RWPE1 (cell line): ENCODE data around the gene HOXA10.
A peak's percentile ranks its signal among the peaks of the same experiment; 100 is the strongest.

Source experiments
- CTCF ChIA-PET: fragments of 350-600 bp; sonication (Branson Sonifier 250); formaldehyde crosslinking; extraction: SDS; loops from one replicate; lab custom pipeline; 2021; lab: Yijun Ruan, JAX
- POLR2A ChIA-PET: fragments of 400-600 bp; formaldehyde crosslinking; extraction: SDS; loops from one replicate; lab custom pipeline; 2020; ENCODE audit warnings: antibody characterized with exemption; ENCODE audit not compliant: low non-redundant PET; lab: Yijun Ruan, JAX
- DNase-seq: peaks from one replicate; pipeline ENCODE4 v3.0.0; 2012; ENCODE audit warnings: low spot score
- H3K27ac ChIP-seq: fragments of 450-650 bp; 2 replicates; pipeline ENCODE4 v1.5.1; 2017
- CTCF ChIP-seq: fragments of 450-650 bp; conservative IDR thresholded peaks from 2 replicates; pipeline ENCODE4 v1.5.1; 2017; ENCODE audit warnings: low read depth, mild to moderate bottlenecking

The HOXA10 gene

GRCh38 chr7:27196287-27196767 lies 22.2 kb upstream of the HOXA10 start:
- H3K27ac ChIP-seq, result no peak overlapping the region
- no peak for DNase-seq
- CTCF ChIA-PET, result interaction anchor here (0.5 to 1.5 kb wide), 19 partner anchors 10 to 1720 kb away, joined by 3 to 10 read pairs (median 4); partner anchors contain the start of genes HOXA10 and TAX1BP1
- POLR2A ChIA-PET, result no interaction called here
- peak; percentile 85 for TF ChIP-seq CTCF

GRCh38 chr7:27194686-27195379 lies 20.7 kb upstream of the HOXA10 start:
- CTCF ChIA-PET, result interaction anchor here (0.8 to 1.5 kb wide), 2 partner anchors 411 to 825 kb away, joined by 4 to 7 read pairs; no protein-coding TSS in a partner anchor
- no peak overlapping the region for H3K27ac ChIP-seq
- no peak for TF ChIP-seq CTCF
- DNase-seq, result no peak
- POLR2A ChIA-PET, result interaction anchor here (0.7 kb wide), 1 partner anchor 385 kb away, joined by 3 read pairs; no protein-coding TSS in a partner anchor

GRCh38 chr7:27194002-27194352 lies 19.9 kb upstream of the HOXA10 start:
- TF ChIP-seq CTCF, result no peak
- DNase-seq, result no peak
- CTCF ChIA-PET, result interaction anchor here (0.7 to 0.8 kb wide), 2 partner anchors 412 to 534 kb away, joined by 3 to 7 read pairs; no protein-coding TSS in a partner anchor
- peak overlapping the region; percentile 90 for H3K27ac ChIP-seq
- POLR2A ChIA-PET, result interaction anchor here (0.7 kb wide), 1 partner anchor 386 kb away, joined by 3 read pairs; no protein-coding TSS in a partner anchor

- H3K27ac ChIP-seq, result peak overlapping the region; percentile 90
- no peak for DNase-seq
- no peak for TF ChIP-seq CTCF
- POLR2A ChIA-PET, result no interaction called here
- CTCF ChIA-PET, result interaction anchor here (0.7 to 0.8 kb wide), 2 partner anchors 413 to 534 kb away, joined by 3 to 7 read pairs; no protein-coding TSS in a partner anchor
Observed at GRCh38 chr7:27193335-27194001, 19.3 kb upstream of the HOXA10 start.

- ChIA-PET CTCF (interaction anchor here (0.7 kb wide), 1 partner anchor 503 kb away, joined by 4 read pairs; no protein-coding TSS in a partner anchor), POLR2A (no interaction called here)
- no peak for DNase-seq
Observed at GRCh38 chr7:27192546-27193334, 18.6 kb upstream of the HOXA10 start.

More at GRCh38 chr7:27192546-27193334, 18.6 kb upstream of the HOXA10 start:
- no peak for TF ChIP-seq CTCF
- peak overlapping the region; percentile 90 for H3K27ac ChIP-seq
